HG02763 (cell line): ENCODE results near the gene JAM2.
"Not testable (repeated sequence)": the region's sequence is repeated elsewhere in the genome, so short reads cannot be mapped to it uniquely, and the experiment has no call there.

ENCODE experiments used
- ATAC-seq: cut with Tn5 transposase; IDR thresholded peaks from one replicate; pipeline ENCODE4 v1.9.1; 2021; ENCODE audit warnings: mild to moderate bottlenecking, moderate library complexity; ENCODE audit not compliant: unreplicated experiment

JAM2 gene, protein sequence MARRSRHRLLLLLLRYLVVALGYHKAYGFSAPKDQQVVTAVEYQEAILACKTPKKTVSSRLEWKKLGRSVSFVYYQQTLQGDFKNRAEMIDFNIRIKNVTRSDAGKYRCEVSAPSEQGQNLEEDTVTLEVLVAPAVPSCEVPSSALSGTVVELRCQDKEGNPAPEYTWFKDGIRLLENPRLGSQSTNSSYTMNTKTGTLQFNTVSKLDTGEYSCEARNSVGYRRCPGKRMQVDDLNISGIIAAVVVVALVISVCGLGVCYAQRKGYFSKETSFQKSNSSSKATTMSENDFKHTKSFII

DNA sequence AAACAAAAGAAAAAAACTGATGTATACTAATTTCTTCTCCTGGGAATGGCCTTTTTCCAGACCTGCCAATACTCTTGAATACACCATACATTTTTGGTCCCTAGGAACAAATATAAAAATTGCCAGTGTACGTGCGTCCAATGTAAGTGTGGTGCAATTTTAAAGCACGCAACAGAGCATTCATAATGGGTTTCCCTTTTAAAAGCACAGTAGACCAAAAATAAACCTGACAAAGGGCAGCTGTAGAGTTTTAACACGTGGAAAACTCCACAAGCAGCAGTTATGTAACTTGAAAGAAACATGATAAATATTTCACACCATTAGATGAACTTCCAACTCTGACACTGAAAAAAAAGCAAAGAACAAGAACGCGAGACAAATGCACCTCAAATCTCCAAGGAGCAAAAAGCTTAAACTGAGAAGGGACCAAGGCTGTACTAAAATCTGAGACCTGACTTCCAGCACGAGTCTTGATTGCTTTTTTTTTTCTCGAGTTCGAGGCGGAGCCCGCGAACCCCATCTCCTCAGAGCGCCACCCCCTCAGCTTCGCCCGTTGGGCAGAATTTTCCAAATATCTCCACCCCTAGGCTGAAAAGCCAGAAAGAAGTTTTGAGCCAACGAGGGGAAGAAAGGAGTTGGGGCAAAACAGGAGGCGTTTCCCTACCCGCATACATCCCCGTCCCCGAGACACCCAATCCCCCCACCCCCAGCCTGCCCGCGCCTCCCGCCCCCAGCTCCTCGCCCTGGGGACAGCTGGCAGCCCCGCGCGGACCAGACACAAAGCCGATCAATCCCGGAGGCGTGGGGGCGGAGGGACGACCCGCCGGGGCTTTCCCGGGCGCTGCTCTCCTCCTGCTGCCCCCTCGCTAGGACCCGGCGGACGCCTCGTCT lies at the start of gene JAM2:
TSS of gene JAM2 (plus strand) at position 599 of the 891 bp plus-strand sequence. CDS start 564 bp downstream, outside the sequence.
- peak; percentile 55 for ATAC-seq

- no peak for ATAC-seq
These were observed 49.2 kb upstream of the JAM2 start for GRCh38 chr21:25589887-25590286.

DNA sequence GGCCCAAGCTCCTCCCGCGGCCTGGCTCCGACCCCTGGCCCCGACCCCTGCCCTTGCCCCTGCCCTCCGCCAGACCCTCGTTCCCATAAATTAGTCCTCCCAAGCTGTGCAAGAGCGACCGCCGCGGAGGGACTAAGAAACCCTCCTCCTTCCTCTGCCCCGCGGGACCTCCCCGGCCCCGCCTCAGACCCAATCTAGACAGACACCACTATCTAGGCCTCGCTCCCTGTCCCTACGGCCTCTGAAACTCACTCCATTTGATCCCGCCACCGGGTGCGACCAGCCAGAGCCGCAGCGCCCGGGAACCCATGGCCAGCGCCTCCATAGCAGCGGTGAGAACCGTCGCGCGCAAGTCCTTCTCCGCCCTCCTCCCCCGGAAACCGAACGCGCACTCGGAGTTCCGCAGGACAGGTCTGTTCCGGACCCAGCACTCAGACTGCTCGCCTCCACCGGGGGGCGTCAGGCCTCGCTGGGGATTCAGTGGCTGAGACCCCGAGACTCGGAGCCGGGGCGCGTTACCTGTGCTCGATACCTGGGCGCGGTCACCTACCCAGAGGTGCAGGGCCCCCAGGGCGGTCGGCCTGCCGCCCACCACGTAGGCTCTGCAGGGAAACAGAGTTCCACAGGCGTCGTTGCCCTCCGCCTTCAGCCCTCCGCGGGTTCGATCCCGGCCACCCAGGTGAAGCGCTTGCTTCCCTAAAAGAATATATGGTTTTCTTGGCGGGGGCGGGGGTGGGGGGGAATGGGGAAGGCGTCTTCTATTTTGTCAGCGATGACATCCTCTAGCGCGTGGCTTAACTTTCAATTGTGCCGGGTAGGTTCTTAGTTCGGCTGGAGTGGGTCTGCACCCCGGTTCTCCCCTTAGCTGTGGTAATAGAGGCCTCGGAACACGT lies 31.7 kb upstream of the JAM2 start, which contains the start of gene MRPL39:
TSS of gene MRPL39 (minus strand) at position 331 of the 893 bp plus-strand sequence. CDS start at position 325, 6 bp downstream.
- peak; percentile 93 for ATAC-seq

DNA sequence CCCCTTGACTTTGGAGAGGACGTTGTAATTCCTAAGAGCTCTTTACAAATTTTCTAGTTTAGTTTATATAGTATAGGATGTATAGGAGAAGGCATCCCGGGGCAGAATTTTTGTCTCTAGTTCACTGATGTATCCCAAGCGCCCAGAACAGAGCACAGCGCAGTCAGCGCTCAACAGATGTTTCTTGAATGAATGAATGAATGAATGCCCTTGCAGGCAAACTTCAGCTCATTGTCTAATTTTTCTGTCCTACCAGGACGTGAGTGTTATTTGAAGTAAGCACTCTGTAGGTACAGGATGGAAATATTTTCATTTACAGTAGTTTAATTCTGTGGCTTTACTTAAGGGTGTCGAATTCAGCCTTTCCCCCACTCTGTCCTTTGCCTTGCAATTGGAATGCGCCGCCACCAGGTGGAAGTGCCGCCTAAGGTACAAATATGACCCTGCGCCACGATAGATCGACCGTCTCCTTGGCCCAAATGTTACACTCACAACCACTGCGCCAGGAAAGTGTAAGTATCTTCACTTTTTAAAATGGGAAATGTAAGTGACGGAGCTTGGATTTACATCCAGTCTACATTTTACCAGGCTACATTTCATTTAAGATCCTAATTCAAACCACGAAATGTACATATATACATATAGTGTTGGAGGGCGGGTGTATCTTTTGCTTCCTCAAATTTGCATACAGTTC lies 30.9 kb upstream of the JAM2 start:
- ATAC-seq, result peak; percentile 81

- ATAC-seq, result no peak
These were observed 24.6 kb upstream of the JAM2 start for GRCh38 chr21:25614441-25614840.

DNA sequence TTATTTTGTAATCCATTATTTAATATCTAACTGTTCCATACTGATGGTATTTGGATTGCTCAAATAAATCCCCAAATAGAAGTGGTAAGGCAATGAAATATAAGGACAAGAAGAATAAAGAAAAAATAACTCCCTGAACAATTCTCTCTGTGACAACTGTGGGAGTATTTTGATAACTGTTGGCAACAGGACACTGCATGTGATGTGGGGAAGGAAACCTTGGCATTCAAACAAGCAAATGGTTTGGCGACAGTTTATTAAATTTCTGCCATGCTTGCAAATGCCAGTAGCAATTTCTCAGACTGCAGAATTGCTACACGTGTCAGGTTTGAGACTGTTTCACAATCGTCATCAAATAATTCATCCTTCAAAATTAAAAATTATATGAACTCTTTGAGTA lies 23.2 kb upstream of the JAM2 start:
- ATAC-seq, result no peak

- no peak for ATAC-seq
These were observed 19.9 kb upstream of the JAM2 start for GRCh38 chr21:25619198-25619597.

DNA sequence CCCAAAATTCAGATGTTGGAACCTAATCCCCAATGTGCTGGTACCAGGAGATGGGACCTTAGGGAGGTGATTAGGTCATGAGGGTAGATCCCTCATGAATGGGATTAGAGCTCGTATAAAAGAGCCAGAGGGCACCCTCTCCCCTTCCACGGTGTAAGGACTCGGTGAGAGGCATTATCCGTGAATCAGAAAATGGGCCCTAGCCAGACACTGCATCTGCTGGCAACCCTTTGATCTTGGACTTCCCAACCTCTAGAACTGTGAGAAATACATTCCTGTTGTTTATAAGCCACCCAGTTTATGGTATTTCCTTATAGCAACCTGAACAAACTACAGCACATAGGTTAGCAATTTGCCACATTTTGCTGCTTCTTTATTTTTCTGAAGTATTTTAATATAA lies 14.5 kb upstream of the JAM2 start:
- no peak for ATAC-seq

DNA sequence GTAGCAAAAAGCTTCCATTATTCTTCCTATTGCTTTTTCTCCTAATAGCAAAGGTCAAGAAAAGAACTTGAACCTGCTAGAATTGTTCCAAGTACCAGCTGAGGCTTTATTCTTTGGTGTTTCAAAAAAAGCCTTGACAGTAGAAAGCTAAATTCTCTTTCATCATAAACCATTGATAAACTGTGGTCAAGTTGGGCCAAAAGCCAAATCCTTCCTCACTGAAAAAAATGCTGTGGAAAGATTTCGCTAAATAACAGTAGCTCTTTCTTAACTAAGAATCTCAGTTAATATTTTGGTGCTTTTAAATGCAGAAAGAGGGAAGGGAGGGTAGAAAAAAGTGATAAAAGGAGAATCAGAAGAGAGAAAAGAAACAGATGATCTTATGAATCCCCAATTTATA lies 14.0 kb upstream of the JAM2 start:
- ATAC-seq, result no peak

- not testable (repeated sequence) for ATAC-seq
These were observed 13.1 kb upstream of the JAM2 start for GRCh38 chr21:25625776-25626555.

- ATAC-seq, result no peak
These were observed 12.3 kb upstream of the JAM2 start for GRCh38 chr21:25626757-25627156.

GRCh38 chr21:25632296-25632695 lies 6.8 kb upstream of the JAM2 start:
- no peak for ATAC-seq

DNA sequence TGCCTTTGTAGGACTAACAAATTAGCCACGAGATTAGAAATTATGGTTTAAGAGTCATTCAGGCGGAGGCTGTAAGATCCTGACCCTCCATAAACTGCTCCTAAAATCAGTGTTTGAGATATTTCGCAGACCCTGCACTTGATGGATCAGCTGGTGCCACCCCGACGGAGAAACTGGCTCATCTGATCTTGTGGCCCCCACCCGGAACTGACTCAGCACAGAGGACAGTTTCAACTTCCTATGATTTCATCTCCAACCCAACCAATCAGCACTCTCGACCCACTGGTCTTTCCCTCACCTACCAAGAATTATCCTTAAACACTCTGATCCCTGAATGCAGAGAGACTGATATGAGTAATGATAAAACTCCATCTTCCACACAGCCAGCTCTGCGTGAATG lies 3.7 kb upstream of the JAM2 start:
- no peak for ATAC-seq

DNA sequence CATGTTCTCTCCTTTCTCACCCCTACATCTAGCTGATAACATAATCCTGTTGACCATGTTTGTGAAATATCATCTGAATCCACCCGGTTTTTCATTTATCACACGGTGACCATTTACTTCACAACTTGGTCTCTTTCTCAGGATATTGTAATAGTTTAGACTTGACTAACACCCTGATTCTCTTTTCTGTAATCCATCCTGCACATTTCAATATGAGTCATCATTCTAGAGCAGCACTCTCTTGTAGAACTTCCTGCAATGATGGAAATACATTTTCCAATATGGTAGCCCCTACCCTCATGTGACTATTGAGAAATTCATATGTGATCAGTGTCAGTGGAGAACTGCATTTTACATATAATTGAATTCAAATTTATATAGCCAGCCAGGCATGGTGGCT lies 2.3 kb upstream of the JAM2 start:
- ATAC-seq, result no peak

DNA sequence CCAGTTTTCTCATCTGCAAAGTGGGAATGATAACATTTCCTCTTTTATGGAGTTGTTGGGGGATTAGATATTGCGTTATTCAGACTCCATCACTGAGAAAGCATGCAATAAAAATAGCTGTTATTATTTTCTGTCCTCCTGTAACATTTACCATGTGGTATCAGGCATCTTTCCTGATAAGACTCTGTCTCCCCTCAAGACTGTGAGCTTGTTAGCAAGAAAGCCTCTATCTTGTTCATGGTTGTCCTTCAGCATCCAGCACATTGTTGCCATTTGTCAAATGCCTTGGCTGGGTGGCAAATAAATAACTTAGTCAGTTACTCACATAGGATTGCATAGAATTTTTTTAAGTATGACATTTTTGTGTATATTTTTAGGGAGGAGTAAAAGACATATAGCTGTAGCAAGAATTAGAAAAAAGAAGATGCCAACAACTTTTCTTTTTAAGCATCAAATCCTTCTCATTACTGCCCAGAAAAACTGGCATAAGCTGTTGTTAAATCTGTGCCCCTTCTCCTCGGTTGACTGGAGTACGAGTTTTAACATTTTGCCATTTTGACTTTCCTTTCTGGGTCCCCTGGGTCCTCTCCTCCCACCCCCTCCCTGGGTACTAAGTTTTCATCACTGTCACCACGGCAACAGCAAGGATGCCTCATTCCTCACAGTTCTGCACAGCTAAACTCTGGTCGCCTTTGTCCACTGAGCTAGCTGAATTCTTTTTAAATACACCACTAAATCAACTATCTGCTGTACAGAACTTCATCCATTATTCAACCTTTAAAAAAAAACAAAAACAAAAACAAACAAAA lies 1.0 kb upstream of the JAM2 start:
- no peak for ATAC-seq

DNA sequence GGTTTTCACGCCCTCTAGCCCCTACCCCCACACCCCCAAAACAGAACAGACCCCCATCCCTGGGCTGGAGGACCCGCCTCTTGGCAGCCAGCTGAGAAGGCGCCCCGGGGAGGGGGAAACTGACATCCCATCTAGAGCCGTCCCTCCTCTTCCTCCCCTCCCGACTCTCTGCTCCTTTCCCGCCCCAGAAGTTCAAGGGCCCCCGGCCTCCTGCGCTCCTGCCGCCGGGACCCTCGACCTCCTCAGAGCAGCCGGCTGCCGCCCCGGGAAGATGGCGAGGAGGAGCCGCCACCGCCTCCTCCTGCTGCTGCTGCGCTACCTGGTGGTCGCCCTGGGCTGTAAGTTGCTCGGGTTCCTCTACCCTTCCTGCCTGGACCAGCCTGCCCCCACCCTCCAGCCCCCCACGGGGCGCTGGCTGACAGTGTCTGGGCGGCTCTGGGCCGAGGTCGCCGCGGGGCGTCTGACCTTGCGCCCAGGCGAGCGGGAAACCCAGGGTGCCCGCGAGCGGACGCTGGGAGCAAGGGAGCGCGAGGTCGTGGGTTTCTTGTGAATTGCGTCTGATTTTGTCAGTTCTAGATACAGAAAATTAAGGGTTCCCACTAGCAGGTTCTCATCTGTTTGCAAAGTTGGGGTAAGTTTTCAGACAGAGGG lies 618 bp downstream of the JAM2 start:
- peak; percentile 62 for ATAC-seq

DNA sequence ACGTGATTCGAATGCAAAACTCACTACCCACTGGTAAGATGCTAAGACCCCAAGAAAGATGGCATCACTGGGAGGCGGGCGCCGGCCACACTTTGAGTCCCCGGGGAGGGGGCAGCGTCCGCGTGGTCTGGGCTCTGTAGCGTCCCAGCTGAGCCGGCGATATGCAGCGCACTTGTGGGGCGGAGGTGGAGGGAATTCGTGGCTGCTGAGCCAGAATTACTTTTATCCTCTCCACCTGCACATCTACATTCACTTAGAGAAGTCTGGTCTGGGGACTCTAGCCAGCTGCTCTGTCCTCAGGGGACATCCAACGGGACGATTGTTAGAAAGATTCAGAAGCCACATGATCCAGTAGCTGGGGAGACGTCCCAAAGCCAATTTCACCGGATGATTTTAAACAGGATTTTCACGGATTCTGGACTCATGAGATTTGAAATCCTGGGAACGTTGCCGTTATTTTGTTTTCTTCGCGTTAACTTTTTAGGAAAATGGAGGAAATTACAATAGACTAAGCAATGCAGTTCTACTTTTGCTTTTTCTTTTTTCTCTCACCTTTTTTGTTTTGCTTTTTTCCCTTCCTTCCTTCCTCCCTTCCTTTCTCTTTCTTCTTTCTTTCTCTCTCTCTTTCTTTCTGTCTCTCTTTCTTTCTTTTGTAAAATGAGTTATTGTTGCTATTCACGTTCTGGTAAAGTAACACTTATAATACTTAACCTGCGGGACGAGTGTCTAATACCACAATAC lies 1.3 kb downstream of the JAM2 start:
- peak; percentile 15 for ATAC-seq

DNA sequence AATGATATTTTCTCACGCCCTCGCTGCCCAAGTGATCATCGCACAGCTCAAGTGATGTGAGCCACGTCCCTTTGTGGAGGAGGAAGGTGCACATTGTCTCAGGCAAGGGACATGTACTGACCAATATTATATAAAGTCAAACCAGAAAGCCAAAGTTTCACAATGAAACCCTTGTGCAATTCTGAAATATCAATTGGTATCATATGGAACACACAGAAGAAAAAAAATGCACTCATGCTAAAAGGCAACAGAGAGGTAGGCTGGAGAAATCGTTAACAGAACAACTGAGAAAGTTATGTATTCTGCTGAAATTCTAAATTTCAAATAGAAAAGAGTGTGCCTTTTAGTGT lies 1.9 kb downstream of the JAM2 start:
- no peak for ATAC-seq
